Neutrophil (primary cell): ENCODE results near the gene ZNF30.
A peak's percentile ranks its signal among the peaks of the same experiment; 100 is the strongest.
"Not testable (repeated sequence)": the region's sequence is repeated elsewhere in the genome, so short reads cannot be mapped to it uniquely, and the experiment has no call there.

ENCODE experiments used
- H3K27ac ChIP-seq: fragments of 200-600 bp; sonication (generic); 2 replicates; pipeline ENCODE4 v1.5.1; 2016; ENCODE audit warnings: mild to moderate bottlenecking, moderate library complexity
- H3K27me3 ChIP-seq: fragments of 200-600 bp; sonication (generic); 2 replicates; pipeline ENCODE4 v1.6.0; 2016; ENCODE audit warnings: mild to moderate bottlenecking
- H3K36me3 ChIP-seq: fragments of 200-600 bp; sonication (generic); 2 replicates; pipeline ENCODE4 v1.5.1; 2017
- H3K4me1 ChIP-seq, 2 experiments: fragments of 200-600 bp in 1 of 2; sonication (generic) in 1 of 2; 1 replicate in 1 of 2; 2 replicates in 1 of 2; pipeline versions ENCODE4 v1.5.1 to v1.6.1; 2013 to 2016; ENCODE audit warnings: low read depth in 1 of 2, low read length in 1 of 2, mild to moderate bottlenecking in 1 of 2, moderate library complexity in 1 of 2; ENCODE audit not compliant: control insufficient read depth in 1 of 2, insufficient read depth in 1 of 2
- H3K4me3 ChIP-seq, 2 experiments: fragments of 200-600 bp in 1 of 2; sonication (generic) in 1 of 2; 1 replicate in 1 of 2; 2 replicates in 1 of 2; pipeline ENCODE4 v1.5.1; 2013 to 2016; ENCODE audit warnings: low read depth in 1 of 2, low read length in 1 of 2, mild to moderate bottlenecking in 1 of 2, moderate library complexity in 1 of 2
- H3K9me3 ChIP-seq: fragments of 200-600 bp; sonication (generic); 2 replicates; pipeline ENCODE4 v1.5.1; 2016
- CTCF ChIP-seq: fragments of 200-600 bp; sonication (generic); IDR thresholded peaks from 2 replicates; pipeline ENCODE4 v1.5.1; 2016; ENCODE audit warnings: antibody characterized with exemption

Gene ZNF30

GRCh38 chr19:34990578-34991192 is 64.0 kb downstream of the ZNF30 start:
- TF ChIP-seq CTCF, result no peak

GRCh38 chr19:34991542-34992333 is 65.0 kb downstream of the ZNF30 start:
- peaks cover 16 to 32% of the 10 kb centered on the region in 2 experiments for H3K4me1 ChIP-seq
- H3K4me3 ChIP-seq, result no peak overlapping the region
- no peak for TF ChIP-seq CTCF
- H3K36me3 ChIP-seq, result no peaks in the 10 kb centered on the region
- H3K27ac ChIP-seq, result no peak overlapping the region
- no peaks in the 10 kb centered on the region for H3K27me3 ChIP-seq
- H3K9me3 ChIP-seq, result no peaks in the 10 kb centered on the region

More at GRCh38 chr19:34990578-34991192, 64.0 kb downstream of the ZNF30 start:
- Histone ChIP-seq H3K4me1 (peaks cover 16 to 27% of the 10 kb centered on the region in 2 experiments), H3K36me3 (no peaks in the 10 kb centered on the region), H3K4me3 (no peak overlapping the region), H3K27me3 (no peaks in the 10 kb centered on the region), H3K27ac (no peak overlapping the region), H3K9me3 (no peaks in the 10 kb centered on the region)

GRCh38 chr19:34992582-34992981 is 65.9 kb downstream of the ZNF30 start:
- H3K27ac ChIP-seq, H3K27me3 ChIP-seq, H3K9me3 ChIP-seq, H3K4me3 ChIP-seq, H3K36me3 ChIP-seq: not testable (repeated sequence)
- peaks cover 25 to 40% of the 10 kb centered on the region in 2 experiments for H3K4me1 ChIP-seq

- Histone ChIP-seq H3K27ac (peak overlapping the region; percentile 35), H3K9me3 (no peaks in the 10 kb centered on the region), H3K4me3 (no peak overlapping the region), H3K4me1 (peaks cover 41 to 57% of the 10 kb centered on the region in 2 experiments), H3K36me3 (no peaks in the 10 kb centered on the region), H3K27me3 (no peaks in the 10 kb centered on the region)
- TF ChIP-seq CTCF, result no peak
Observed at GRCh38 chr19:34994286-34994642, 67.6 kb downstream of the ZNF30 start.
